ENCODE results near the gene TMEM232.

DNA sequence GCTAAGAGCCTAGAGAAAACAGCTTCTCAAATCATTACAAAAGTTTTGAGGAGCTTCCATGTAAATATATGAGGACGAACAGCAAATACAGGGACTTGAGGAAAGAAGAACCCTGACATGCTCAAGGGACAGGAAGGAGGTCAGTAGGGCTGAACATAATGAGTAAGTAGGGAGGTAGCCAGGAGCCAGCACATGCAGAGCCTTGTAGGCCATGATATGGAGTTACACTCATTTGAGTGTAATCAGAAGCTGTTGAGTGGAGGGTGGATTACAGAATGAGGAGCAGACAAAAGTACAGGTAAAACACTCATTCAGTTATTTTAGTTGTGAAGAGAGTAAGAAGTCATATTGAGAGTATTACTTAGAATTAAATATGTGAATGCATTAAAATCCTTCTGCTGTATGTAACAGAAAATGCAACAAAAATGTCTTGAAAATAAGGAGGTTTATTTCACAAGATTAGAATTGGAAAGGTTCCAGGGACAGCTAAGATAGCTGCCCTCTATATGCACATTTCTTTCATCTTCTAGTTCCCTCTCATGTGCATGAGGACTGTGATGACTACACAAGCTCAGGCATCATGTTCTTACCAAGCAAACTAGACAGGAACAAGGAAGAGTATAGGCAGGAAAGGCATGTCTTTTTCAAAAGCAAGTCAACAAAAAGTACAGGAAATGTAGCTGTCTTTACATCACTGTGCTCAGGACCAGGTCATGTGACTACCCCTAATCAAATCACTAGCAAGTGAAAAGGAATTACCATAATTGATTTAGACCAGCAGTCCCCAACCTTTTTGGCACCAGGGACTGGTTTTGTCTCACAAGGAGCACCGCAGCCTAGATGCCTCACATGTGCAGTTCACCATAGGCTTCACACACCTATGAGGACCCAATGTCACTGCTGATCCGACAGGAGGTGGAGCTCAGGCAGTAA is 87.2 kb downstream of the TMEM232 start:
- TF ChIP-seq, protein P1, sequence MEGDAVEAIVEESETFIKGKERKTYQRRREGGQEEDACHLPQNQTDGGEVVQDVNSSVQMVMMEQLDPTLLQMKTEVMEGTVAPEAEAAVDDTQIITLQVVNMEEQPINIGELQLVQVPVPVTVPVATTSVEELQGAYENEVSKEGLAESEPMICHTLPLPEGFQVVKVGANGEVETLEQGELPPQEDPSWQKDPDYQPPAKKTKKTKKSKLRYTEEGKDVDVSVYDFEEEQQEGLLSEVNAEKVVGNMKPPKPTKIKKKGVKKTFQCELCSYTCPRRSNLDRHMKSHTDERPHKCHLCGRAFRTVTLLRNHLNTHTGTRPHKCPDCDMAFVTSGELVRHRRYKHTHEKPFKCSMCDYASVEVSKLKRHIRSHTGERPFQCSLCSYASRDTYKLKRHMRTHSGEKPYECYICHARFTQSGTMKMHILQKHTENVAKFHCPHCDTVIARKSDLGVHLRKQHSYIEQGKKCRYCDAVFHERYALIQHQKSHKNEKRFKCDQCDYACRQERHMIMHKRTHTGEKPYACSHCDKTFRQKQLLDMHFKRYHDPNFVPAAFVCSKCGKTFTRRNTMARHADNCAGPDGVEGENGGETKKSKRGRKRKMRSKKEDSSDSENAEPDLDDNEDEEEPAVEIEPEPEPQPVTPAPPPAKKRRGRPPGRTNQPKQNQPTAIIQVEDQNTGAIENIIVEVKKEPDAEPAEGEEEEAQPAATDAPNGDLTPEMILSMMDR (IDR thresholded peaks at IDR 0.05): no peak
- TF ChIP-seq POLR2A (IDR thresholded peaks at IDR 0.05): no peak

Data from lower leg skin (tissue), 3 donors.